MCF 10A (cell line): Measurements from ENCODE around the gene A2M. TPM values are rescaled to one million over a fixed set of nuclear protein-coding genes. Genes with fewer than 3 reads are reported as not detected.

ENCODE experiments used
- BruUV-seq: library from RNA; stranded (reverse); fragments of 400-500 nt; replicated peaks from 2 replicates; lab custom pipeline; 2021; lab: Mats Ljungman, UMichigan
- CTCF ChIA-PET: fragments of 300-600 bp; sonication (Branson Sonifier 250); formaldehyde crosslinking; extraction: SDS; loops from one replicate; lab custom pipeline; 2021; ENCODE audit warnings: antibody characterized with exemption, inconsistent platforms; lab: Yijun Ruan, JAX
- POLR2A ChIA-PET: fragments of 300-600, 350-650 bp; sonication (Branson Sonifier 250); formaldehyde crosslinking; extraction: SDS; loops from one replicate; lab custom pipeline; 2020; ENCODE audit warnings: antibody characterized with exemption, inconsistent platforms; lab: Yijun Ruan, JAX
- DNase-seq: peaks from one replicate; pipeline ENCODE4 v3.0.0-alpha.2; 2018; ENCODE audit not compliant: unreplicated experiment
- H3K27ac Mint-ChIP-seq: one replicate; pipeline ENCODE4 v1.8.0; 2022; ENCODE audit warnings: mild to moderate bottlenecking, low read depth, mixed read lengths; ENCODE audit not compliant: unreplicated experiment
- H3K27me3 Mint-ChIP-seq: one replicate; pipeline ENCODE4 v1.8.0; 2022; ENCODE audit warnings: mixed read lengths; ENCODE audit not compliant: insufficient read depth, unreplicated experiment
- H3K36me3 Mint-ChIP-seq: one replicate; pipeline ENCODE4 v1.8.0; 2022; ENCODE audit warnings: mild to moderate bottlenecking, moderate library complexity, mixed read lengths; ENCODE audit not compliant: insufficient read depth, unreplicated experiment
- H3K4me1 Mint-ChIP-seq: one replicate; pipeline ENCODE4 v1.8.0; 2022; ENCODE audit warnings: mixed read lengths; ENCODE audit not compliant: insufficient read depth, unreplicated experiment
- H3K4me3 Mint-ChIP-seq: one replicate; pipeline ENCODE4 v1.8.0; 2022; ENCODE audit warnings: mild to moderate bottlenecking, moderate library complexity, mixed read lengths; ENCODE audit not compliant: unreplicated experiment
- H3K9me3 Mint-ChIP-seq: one replicate; pipeline ENCODE4 v1.8.0; 2022; ENCODE audit warnings: mixed read lengths; ENCODE audit not compliant: unreplicated experiment
- CTCF ChIP-seq: fragments of 200-600 bp; IDR thresholded peaks from one replicate; pipeline ENCODE4 v1.8.0; 2022; ENCODE audit warnings: antibody characterized with exemption, mild to moderate bottlenecking; ENCODE audit not compliant: unreplicated experiment
- intact Hi-C: fragments of 100-400 bp; cut with micrococcal nuclease; formaldehyde crosslinking; loops from 2 replicates; pipeline ENCODE4 v1.14.1; 2022
- total RNA-seq: library from RNA; stranded (reverse); gene quantifications from 2 replicates; pipeline ENCODE4 v1.2.3, GENCODE V29; 2022

Gene A2M
- total RNA-seq, 1 experiment from 2014 or later, result not detected

GRCh38 chr12:9133216-9133916 lies 17.6 kb upstream of the A2M start:
- ChIA-PET CTCF (interaction anchor here (0.6 to 0.9 kb wide), 2 partner anchors 41 to 1706 kb away, joined by 3 read pairs; no protein-coding TSS in a partner anchor), POLR2A (no interaction called here)
- Mint-ChIP-seq H3K36me3 (no peaks in the 10 kb centered on the region), H3K4me1 (peaks cover 15% of the 10 kb centered on the region), H3K9me3 (no peaks in the 10 kb centered on the region), H3K27ac (no peak overlapping the region), H3K4me3 (no peak overlapping the region), H3K27me3 (no peaks in the 10 kb centered on the region)
- BruUV-seq, result no TSS peak
- intact Hi-C loops, result no loop called here
- TF ChIP-seq CTCF, result no peak
- no peak for DNase-seq

GRCh38 chr12:9132008-9132535 lies 16.4 kb upstream of the A2M start:
- intact Hi-C loops, result no loop called here
- TF ChIP-seq CTCF, result no peak
- peaks cover 15% of the 10 kb centered on the region for H3K4me1 Mint-ChIP-seq

GRCh38 chr12:9130244-9130643 lies 14.5 kb upstream of the A2M start:
- no peaks in the 10 kb centered on the region for H3K36me3 Mint-ChIP-seq
- TF ChIP-seq CTCF, result no peak
- intact Hi-C loops, result no loop called here
- POLR2A ChIA-PET, result no interaction called here
- H3K4me1 Mint-ChIP-seq, result peaks cover 15% of the 10 kb centered on the region
- H3K9me3 Mint-ChIP-seq, result no peaks in the 10 kb centered on the region
- no TSS peak for BruUV-seq
- no peak overlapping the region for H3K4me3 Mint-ChIP-seq
- no peak for DNase-seq
- no peaks in the 10 kb centered on the region for H3K27me3 Mint-ChIP-seq
- CTCF ChIA-PET, result no interaction called here
- no peak overlapping the region for H3K27ac Mint-ChIP-seq

More at GRCh38 chr12:9132008-9132535, 16.4 kb upstream of the A2M start:
- ChIA-PET CTCF (no interaction called here), POLR2A (no interaction called here)
- no peak overlapping the region for H3K27ac Mint-ChIP-seq
- no peak overlapping the region for H3K4me3 Mint-ChIP-seq
- DNase-seq, result no peak
- BruUV-seq, result no TSS peak
- H3K9me3 Mint-ChIP-seq, result no peaks in the 10 kb centered on the region
- no peaks in the 10 kb centered on the region for H3K36me3 Mint-ChIP-seq
- no peaks in the 10 kb centered on the region for H3K27me3 Mint-ChIP-seq

- POLR2A ChIA-PET, result interaction anchor here (1.0 kb wide), 1 partner anchor 56 kb away, joined by 5 read pairs; no protein-coding TSS in a partner anchor
- peaks cover 8% of the 10 kb centered on the region for H3K4me1 Mint-ChIP-seq
- no peaks in the 10 kb centered on the region for H3K27me3 Mint-ChIP-seq
- CTCF ChIA-PET, result interaction anchor here (1.2 kb wide), 1 partner anchor 341 kb away, joined by 5 read pairs; no protein-coding TSS in a partner anchor
- no peaks in the 10 kb centered on the region for H3K9me3 Mint-ChIP-seq
- DNase-seq, result no peak
- H3K4me3 Mint-ChIP-seq, result no peak overlapping the region
- no peak for TF ChIP-seq CTCF
- BruUV-seq, result no TSS peak
- H3K36me3 Mint-ChIP-seq, result no peaks in the 10 kb centered on the region
- intact Hi-C loops, result no loop called here
- no peak overlapping the region for H3K27ac Mint-ChIP-seq
Measured at GRCh38 chr12:9127936-9128663, 12.4 kb upstream of the A2M start.
